ENCODE measurements around the gene SF3B3.
"Not testable (repeated sequence)": the region's sequence is repeated elsewhere in the genome, so short reads cannot be mapped to it uniquely, and the experiment has no call there.

Gene SF3B3

DNA sequence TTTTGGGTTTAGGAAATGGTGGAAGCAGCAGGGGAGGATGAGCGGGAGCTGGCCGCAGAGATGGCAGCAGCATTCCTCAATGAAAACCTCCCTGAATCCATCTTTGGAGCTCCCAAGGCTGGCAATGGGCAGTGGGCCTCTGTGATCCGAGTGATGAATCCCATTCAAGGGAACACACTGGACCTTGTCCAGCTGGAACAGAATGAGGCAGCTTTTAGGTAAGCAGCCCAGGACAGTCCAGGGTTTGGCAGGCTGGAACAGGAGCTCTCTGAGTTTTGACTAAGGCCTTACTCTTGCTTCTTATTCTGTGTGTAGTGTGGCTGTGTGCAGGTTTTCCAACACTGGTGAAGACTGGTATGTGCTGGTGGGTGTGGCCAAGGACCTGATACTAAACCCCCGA is 41.4 kb downstream of the SF3B3 start:
- no peak for DNase-seq (ENCODE audit: low read depth in 1 of 2, low spot score in 1 of 2)

GRCh38 chr16:70568601-70569237 is 45.1 kb downstream of the SF3B3 start:
- no peak for DNase-seq (ENCODE audit: low read depth in 1 of 2, low spot score in 1 of 2)

DNA sequence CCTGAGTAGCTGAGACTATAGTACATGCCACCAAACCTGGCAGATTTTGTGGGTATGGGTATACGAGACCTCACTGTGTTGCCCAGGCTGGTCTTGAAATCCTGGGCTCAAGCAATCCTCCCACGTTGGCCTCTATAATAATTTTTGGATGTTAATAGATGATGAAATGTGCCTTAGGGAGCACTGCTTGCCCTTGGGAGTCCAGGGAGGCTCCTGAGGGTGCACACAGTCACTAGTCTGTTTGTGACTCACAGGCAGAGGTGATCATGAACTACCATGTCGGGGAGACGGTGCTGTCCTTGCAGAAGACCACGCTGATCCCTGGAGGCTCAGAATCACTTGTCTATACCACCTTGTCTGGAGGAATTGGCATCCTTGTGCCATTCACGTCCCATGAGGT is 46.1 kb downstream of the SF3B3 start:
- DNase-seq (ENCODE audit: low read depth in 1 of 2, low spot score in 1 of 2) = no peak

- DNase-seq (ENCODE audit: low read depth in 1 of 2, low spot score in 1 of 2) = no peak
Measured at GRCh38 chr16:70570967-70571570, 47.5 kb downstream of the SF3B3 start.

DNA sequence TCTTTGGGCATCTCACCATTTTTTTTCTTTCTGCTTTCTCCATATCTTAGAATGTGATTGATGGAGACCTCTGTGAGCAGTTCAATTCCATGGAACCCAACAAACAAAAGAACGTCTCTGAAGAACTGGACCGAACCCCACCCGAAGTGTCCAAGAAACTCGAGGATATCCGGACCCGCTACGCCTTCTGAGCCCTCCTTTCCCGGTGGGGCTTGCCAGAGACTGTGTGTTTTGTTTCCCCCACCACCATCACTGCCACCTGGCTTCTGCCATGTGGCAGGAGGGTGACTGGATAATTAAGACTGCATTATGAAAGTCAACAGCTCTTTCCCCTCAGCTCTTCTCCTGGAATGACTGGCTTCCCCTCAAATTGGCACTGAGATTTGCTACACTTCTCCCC is 48.0 kb downstream of the SF3B3 start:
- DNase-seq (ENCODE audit: low read depth in 1 of 2, low spot score in 1 of 2) = no peak

DNA sequence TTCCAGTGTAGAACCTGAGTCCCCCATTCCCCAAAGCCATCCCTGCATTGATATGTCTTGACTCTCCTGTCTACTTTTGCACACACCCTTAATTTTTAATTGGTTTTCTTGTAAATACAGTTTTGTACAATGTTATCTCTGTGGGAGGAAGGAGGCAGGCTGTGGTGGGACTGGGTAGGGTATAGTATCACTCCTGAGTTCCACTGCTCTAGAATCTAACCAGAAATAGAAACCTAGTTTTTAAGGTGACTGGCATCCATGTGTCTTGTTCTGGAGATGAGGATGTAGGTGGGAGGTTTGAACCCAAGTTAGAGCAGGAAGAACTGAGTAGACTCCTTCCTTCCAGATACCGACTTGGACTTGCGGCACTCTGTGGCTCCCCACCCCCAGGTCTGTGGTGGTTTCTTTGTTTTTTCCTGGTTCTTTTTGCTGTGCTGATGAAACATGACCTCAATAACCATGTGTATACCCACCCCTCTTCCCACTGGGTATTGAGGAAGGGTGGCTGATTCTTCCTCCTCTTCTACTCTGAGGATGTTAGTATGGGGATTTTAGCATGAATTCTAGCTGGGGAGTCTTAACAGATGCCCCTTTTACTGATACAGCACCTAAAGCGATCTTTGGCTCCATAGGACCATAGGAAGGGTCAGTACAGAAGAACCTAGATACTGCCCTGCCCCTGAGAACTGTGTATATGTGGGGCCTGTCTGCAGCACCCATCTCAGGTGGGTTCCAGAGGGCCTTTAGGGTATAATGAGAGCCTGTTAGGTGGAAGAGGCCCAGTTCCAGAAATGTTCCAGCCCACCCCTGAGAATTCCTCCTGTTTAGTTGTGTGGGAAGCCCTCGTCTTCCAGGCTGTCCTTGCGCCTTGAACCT is 48.7 kb downstream of the SF3B3 start:
- no peak for DNase-seq (ENCODE audit: low read depth in 1 of 2, low spot score in 1 of 2)

DNA sequence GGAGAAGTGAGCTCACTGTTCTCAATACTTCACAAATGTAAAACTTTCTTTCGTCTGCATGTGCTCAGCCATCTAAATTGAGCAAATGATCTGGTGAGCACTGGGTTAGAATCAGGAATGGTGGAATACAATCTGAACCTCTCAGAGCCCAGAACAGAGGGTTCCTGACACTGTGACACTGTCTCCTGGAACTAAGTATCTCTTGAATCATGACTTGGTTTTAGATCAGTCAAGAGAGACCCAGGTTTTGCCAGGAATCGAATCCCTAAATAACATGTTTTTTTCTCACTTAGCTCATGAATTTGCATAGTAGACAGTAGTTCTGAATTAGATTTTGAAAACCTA is 49.3 kb downstream of the SF3B3 start:
- no peak for DNase-seq (ENCODE audit: low read depth in 1 of 2, low spot score in 1 of 2)

DNA sequence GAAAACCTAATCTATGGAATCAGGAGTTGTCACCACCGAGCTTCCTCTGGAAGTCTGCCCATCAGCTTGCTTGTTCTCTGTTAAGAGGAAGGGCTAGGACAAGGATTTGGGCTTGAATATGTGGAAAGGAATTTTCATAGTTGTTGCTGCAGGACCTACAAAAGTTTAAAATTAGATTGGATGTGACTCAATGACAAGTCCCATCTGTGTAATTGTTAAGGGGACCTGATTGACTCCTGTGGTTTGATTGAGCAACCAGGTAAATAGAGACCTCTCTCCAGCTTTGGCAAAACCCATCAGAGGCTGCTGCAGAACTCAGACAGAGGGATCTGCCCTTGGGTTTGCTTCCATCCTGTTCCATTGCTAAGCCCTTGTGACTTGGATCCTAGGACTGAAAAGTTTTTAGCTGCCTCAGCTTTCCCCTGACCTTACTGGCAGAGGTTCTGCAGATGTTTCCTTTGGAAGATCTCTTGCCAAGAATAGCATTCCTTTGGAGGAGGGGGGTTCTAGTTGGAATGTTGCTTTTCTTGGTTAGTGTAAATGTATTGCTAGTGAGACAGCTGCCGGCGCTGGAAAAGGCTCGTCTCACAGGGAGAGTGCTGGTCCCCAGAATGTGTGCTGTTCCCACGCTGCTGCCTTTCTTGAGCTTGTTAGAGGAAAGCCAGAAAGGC is 50.0 kb downstream of the SF3B3 start:
- DNase-seq (ENCODE audit: low read depth in 1 of 2, low spot score in 1 of 2) = no peak

DNA sequence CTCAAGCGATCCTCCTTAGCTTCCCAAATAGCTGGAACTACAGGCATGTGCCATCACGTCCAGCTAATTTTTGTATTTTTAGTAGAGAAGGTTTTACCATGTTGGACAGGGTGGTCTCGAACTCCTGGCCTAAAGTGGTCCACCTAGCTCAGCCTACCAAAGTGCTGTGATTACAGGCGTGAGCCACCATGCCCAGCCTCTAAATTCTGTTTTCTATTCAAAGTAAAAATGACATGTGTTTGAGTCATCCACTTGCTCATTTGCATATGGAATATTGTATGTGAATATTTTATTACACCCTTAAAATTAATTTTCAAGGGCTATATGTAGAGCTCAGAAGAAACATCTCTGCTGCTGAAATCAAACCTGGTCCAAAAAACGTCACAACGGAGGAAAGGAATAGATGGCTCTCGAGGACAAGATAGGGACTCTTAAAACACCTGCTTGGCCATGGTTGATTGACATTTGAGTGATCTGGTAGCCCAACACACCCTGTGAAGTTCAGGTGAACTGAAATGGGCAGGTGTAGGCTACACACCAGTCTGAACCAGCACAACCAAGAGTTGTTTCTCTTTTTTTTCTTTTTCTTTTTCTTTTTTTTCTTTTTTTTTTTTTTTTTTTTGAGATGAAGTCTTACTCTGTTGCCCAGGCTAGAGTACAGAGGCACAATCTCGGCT is 51.1 kb downstream of the SF3B3 start:
- DNase-seq (ENCODE audit: low read depth in 1 of 2, low spot score in 1 of 2) = no peak

- DNase-seq (ENCODE audit: low read depth in 1 of 2, low spot score in 1 of 2) = no peak
Measured at GRCh38 chr16:70575376-70575775, 51.8 kb downstream of the SF3B3 start.

DNA sequence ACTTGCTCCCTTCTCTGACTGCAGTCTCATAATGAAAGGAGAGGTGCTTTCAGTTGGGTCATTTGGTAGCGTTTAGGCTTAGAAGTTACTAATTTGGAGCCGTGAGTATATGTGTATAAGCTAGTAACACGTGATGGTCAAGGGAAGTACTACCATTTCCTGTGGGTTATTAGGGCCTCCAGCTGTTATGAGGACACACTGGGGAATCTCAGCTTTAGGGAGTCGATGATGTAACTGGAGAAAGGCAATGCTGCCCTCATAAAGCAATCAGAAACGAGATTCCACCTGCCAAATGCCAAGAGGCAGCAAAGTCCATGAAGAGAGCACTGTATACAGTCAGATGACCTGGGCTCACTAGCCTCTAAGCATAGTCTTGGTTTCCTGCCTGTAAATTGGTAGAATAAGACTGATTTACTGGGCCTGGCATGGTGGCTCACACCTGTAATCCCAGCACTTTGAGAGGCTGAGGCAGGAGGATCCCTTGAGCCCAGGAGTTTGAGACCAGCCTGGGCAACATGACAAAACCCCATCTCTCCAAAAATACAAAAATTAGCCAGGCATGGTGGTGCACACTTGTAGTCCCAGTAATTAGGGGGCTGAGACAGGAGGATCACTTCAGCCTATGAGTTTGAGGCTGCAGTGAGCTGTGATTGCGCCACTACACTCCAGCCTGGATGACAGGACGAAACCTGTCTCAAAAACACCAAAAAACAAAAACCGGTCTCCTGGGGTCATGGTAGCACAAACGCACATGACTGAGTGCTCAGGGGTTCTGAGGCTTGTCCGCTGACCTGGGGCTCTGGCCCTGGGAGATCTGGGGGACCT is 53.0 kb downstream of the SF3B3 start:
- no peak for DNase-seq (ENCODE audit: low read depth in 1 of 2, low spot score in 1 of 2)

- DNase-seq (ENCODE audit: low read depth in 1 of 2, low spot score in 1 of 2) = no peak
Measured at GRCh38 chr16:70577256-70577698, 53.7 kb downstream of the SF3B3 start.

DNA sequence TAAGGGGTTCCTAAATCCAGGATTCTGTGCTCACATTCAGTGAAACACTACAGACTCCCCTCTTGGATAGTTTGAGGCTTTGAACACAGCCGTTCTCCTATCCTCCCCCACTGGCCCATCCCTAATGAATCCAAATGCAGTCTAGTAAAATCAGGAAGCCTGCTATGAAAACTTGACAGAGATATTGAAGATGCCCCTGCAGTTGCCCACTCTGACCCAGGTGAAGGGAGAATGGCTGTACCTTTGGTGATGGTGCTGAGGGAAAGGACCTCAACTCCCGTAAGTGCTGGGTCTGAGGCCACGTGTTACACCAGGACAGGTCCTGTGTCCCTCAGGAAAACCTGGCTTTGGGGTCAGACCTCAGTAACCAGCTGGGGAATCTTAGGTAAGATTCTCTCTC is 54.4 kb downstream of the SF3B3 start:
- DNase-seq (ENCODE audit: low read depth in 1 of 2, low spot score in 1 of 2) = no peak

DNA sequence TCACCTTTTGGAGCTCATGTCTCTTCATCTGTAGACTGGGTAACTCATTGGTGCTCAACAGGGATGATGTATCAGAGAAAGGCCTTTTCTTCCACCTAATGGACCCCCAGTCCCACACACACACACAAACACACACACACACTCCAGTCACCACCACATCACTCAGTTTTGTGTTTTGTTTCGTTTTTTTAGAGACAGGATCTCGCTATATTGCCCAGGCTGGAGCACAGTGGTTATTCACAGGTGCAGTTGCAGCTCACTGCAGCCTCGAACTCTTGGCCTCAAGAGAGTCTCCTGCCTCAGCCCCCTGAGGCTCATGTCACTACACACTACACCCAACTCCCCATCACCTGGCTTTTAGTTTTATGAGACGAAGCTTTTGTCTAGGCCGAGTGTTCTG is 55.6 kb downstream of the SF3B3 start:
- DNase-seq (ENCODE audit: low read depth in 1 of 2, low spot score in 1 of 2) = no peak

DNA sequence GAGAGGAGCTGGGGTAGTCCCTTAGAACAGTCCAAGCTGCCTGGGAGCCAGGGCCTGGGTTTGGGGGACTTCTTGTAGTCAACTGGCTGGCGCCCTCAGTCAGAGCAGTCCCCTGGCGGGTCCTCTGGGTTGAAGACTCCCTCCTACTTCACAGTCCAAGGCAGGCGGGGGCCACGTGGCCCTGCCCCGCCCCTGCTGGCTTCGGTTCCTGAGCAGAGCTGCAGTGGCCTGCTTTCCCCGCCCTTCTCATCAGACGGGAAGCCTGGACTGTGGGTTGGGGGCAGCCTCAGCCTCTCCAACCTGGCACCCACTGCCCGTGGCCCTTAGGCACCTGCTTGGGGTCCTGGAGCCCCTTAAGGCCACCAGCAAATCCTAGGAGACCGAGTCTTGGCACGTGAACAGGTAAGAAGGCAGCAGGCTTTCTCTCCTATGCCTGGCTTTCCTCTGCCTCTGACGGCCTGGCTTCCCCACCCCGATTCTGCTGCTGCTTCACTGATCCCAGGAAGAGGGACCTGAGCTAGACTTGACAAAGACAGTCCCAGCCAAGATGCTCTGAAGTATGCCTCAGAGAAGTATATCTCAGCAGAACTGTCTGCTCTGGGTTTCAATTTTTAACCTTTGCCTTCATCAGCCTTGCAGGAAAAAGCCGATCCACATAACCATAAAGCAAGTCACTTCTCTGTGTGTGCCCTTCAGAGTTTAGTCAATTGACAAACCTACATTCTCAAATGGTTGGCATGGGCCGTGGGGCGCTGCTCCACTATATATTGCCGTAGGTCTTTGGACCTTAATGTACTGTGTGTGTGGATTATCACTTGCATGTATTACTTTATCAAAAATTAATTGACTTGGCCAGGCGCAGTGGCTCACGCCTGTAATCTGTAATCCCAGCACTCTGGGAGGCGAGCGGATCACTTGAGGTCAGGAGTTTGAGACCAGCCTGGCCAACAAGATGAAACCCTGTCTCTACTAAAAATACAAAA is 56.3 kb downstream of the SF3B3 start:
- DNase-seq (ENCODE audit: low read depth in 1 of 2, low spot score in 1 of 2) = no peak

- DNase-seq (ENCODE audit: low read depth in 1 of 2, low spot score in 1 of 2) = no peak
Measured at GRCh38 chr16:70582280-70582978, 58.8 kb downstream of the SF3B3 start.

GRCh38 chr16:70586731-70587130 is 63.1 kb downstream of the SF3B3 start:
- no peak for DNase-seq (ENCODE audit: low read depth in 1 of 2, low spot score in 1 of 2)

- DNase-seq (ENCODE audit: low read depth in 1 of 2, low spot score in 1 of 2) = no peak
Measured at GRCh38 chr16:70588565-70588964, 64.9 kb downstream of the SF3B3 start.

- not testable (repeated sequence) for DNase-seq (ENCODE audit: low read depth in 1 of 2, low spot score in 1 of 2)
Measured at GRCh38 chr16:70589416-70589815, 65.8 kb downstream of the SF3B3 start.
